ENCODE results near the gene GATA3.

DNA sequence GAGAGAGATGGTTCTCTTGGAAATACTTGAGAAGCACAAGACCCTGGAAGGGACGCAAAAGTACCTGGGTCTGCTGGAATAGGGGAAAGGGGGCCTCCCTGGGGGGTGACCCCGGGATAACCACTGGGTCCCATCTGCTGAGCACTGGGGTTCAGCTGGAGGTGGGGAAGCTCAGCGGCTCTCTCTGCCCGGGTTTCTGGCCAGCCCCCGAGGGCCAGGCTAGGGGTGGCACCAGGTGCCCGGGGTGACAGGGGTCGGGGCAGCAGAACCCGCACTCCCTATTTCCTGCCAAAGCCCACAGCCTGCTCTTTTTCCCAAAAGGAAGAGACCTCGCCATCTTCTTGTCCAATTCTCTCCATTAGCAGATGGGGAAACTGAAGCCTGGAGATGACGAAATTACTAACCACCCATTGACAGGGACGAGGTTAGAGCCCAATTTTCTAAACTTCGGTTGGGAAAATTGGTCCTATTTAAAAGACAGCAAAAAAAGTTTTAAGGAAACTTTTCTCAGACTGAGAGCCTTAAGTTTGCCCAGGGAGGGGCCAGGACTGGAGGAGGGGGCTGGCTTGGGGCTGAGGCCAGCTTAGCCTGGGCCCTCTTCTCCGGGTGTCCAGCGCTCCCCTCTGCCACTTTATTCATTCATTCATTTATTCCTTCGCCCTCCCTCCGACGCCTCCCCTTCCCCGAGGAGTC lies 17.8 kb upstream of the GATA3 start:
- TF ChIP-seq POLR2A (IDR thresholded peaks at IDR 0.05), result no peak
- TF ChIP-seq CTCF (IDR thresholded peaks at IDR 0.05), result no peak
- TF ChIP-seq POLR2AphosphoS5 (IDR thresholded peaks at IDR 0.05), result no peak
